ENCODE measurements around the gene BCL11B.

DNA sequence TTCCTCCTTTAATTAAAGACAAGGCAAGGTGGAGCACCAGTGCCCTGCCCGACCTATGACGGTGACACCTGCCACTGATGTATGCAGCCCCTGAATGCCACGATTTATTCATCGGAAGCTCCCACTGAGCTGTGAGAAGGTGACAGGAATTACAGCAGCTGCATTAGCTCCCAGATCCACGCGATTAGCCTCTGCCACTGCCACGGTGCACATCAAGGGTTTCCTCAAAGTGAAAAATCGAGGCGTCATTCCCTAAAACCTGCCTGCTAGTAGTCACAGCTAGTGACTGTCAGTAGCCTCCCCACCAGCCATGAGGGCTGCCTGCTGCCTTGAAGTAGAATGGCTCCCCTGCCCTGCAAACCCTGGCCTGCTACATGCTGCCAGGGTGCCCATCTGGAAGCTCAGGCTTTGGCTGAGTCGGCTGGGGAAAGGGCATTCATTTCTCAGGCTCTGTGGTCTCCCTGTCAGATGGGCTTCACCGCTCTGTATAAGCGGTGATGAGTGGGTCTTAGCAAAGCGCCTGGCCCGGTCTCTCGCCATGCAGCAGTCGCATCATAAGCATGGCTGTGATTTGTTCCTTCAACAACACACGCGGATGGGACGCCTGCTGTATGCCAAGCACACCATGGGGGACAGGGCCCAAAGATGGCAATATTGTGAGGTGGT is 8.2 kb upstream of the BCL11B start:
- TF ChIP-seq YY1 (IDR thresholded peaks at IDR 0.05; ENCODE audit: low read depth) (no peak), TEAD4 (IDR thresholded peaks at IDR 0.05) (no peak), CEBPB (IDR thresholded peaks at IDR 0.05) (no peak), TAF1 (IDR thresholded peaks at IDR 0.05; ENCODE audit: low read depth) (no peak)
- TF ChIP-seq, protein P1, sequence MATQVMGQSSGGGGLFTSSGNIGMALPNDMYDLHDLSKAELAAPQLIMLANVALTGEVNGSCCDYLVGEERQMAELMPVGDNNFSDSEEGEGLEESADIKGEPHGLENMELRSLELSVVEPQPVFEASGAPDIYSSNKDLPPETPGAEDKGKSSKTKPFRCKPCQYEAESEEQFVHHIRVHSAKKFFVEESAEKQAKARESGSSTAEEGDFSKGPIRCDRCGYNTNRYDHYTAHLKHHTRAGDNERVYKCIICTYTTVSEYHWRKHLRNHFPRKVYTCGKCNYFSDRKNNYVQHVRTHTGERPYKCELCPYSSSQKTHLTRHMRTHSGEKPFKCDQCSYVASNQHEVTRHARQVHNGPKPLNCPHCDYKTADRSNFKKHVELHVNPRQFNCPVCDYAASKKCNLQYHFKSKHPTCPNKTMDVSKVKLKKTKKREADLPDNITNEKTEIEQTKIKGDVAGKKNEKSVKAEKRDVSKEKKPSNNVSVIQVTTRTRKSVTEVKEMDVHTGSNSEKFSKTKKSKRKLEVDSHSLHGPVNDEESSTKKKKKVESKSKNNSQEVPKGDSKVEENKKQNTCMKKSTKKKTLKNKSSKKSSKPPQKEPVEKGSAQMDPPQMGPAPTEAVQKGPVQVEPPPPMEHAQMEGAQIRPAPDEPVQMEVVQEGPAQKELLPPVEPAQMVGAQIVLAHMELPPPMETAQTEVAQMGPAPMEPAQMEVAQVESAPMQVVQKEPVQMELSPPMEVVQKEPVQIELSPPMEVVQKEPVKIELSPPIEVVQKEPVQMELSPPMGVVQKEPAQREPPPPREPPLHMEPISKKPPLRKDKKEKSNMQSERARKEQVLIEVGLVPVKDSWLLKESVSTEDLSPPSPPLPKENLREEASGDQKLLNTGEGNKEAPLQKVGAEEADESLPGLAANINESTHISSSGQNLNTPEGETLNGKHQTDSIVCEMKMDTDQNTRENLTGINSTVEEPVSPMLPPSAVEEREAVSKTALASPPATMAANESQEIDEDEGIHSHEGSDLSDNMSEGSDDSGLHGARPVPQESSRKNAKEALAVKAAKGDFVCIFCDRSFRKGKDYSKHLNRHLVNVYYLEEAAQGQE (IDR thresholded peaks at IDR 0.05; ENCODE audit: low read depth): no peak
- TF ChIP-seq, protein P2, sequence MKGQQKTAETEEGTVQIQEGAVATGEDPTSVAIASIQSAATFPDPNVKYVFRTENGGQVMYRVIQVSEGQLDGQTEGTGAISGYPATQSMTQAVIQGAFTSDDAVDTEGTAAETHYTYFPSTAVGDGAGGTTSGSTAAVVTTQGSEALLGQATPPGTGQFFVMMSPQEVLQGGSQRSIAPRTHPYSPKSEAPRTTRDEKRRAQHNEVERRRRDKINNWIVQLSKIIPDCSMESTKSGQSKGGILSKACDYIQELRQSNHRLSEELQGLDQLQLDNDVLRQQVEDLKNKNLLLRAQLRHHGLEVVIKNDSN (IDR thresholded peaks at IDR 0.05): no peak

All from Ishikawa (cell line).